ENCODE results near the gene FILIP1. TPM values are rescaled to one million over a fixed set of nuclear protein-coding genes. Genes with fewer than 3 reads are reported as not detected.
A peak's percentile ranks its signal among the peaks of the same experiment; 100 is the strongest.

FILIP1 gene
- total RNA-seq, 1 donor from 2014 or later = 2.0 TPM

DNA sequence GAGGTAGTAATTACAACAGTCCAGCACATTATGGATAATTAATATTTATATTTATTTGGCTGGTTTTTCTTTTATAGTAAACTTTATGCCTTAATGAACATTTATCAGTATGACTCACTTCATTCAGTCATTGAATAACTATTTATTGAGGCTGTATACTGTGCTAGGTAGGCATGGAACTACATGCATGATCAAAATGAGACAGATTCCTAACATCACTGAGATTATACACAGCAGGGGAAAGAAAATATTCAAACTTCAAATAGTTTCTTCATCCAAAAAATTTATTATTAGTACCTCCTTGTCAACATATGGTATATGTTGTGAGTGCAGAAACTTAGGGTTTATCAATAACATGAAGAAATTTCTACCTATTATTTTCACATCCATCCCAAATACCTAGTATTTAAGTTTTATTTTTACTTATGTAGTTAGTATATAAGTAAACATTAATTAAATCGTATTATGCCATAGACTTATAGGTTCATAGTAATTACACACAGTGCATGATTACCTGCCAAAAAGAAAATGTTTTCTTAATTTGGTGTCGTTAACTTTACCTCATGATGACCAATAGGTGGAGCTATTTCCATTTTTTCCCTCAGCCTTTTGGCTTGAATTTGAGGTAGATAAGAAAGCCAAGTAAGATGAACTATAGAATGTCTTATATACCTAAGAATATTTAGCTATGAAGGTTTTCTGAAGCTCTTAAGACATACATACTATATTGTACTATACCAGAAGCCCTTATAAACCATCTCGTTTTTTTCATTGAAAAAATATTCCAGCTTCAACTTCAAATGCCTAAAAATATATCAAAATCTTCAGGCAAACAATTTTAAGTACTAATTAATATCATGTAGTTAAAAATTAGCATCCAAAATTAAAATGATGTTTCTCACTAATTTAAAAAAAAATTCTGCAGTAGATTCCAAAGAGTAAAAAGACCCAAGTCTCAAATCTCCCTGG lies 196.5 kb downstream of the FILIP1 start:
- peak; percentile 42 for DNase-seq (ENCODE audit: low read depth)
- no peaks in the 10 kb centered on the region for H4K20me1 ChIP-seq (ENCODE audit: insufficient read depth, low read length)
- no peak overlapping the region for H3K27ac Mint-ChIP-seq (ENCODE audit: unreplicated experiment)
- H3K36me3 Mint-ChIP-seq (ENCODE audit: low read depth, unreplicated experiment) = no peaks in the 10 kb centered on the region
- H3K27me3 Mint-ChIP-seq (ENCODE audit: low read depth, unreplicated experiment) = no peaks in the 10 kb centered on the region
- no peaks in the 10 kb centered on the region for H3K9me3 ChIP-seq (ENCODE audit: insufficient read depth, low read depth, low read length)
- H3K9me3 Mint-ChIP-seq (ENCODE audit: unreplicated experiment) = no peaks in the 10 kb centered on the region
- H3K4me3 Mint-ChIP-seq (ENCODE audit: unreplicated experiment) = no peak overlapping the region
- no peak overlapping the region for H3K9ac ChIP-seq (ENCODE audit: low read length)
- no peaks in the 10 kb centered on the region for H3K36me3 ChIP-seq (ENCODE audit: insufficient read depth, low read length)
- peaks cover 3% of the 10 kb centered on the region for H3K27me3 ChIP-seq (ENCODE audit: insufficient read depth, low read length)
- no peaks in the 10 kb centered on the region for H3K79me2 ChIP-seq (ENCODE audit: insufficient read depth, low read length)
- no peak overlapping the region for H2AFZ ChIP-seq (ENCODE audit: low read depth, low read length)
- no peaks in the 10 kb centered on the region for H3K4me1 ChIP-seq (ENCODE audit: insufficient read depth, low read length)
- FAIRE-seq = peak; percentile 69
- no peak overlapping the region for H3K4me2 ChIP-seq (ENCODE audit: low read length)
- TF ChIP-seq, protein P1, sequence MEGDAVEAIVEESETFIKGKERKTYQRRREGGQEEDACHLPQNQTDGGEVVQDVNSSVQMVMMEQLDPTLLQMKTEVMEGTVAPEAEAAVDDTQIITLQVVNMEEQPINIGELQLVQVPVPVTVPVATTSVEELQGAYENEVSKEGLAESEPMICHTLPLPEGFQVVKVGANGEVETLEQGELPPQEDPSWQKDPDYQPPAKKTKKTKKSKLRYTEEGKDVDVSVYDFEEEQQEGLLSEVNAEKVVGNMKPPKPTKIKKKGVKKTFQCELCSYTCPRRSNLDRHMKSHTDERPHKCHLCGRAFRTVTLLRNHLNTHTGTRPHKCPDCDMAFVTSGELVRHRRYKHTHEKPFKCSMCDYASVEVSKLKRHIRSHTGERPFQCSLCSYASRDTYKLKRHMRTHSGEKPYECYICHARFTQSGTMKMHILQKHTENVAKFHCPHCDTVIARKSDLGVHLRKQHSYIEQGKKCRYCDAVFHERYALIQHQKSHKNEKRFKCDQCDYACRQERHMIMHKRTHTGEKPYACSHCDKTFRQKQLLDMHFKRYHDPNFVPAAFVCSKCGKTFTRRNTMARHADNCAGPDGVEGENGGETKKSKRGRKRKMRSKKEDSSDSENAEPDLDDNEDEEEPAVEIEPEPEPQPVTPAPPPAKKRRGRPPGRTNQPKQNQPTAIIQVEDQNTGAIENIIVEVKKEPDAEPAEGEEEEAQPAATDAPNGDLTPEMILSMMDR (IDR thresholded peaks at IDR 0.05; ENCODE audit: insufficient read depth, low read depth, low read length) = peak; percentile 77
- no peak for TF ChIP-seq EZH2 (IDR thresholded peaks at IDR 0.05; ENCODE audit: insufficient read depth, low read length)
- H3K4me1 Mint-ChIP-seq (ENCODE audit: low read depth, unreplicated experiment) = no peaks in the 10 kb centered on the region
- H3K27ac ChIP-seq (ENCODE audit: low read depth, low read length) = no peak overlapping the region
- H3K4me3 ChIP-seq (ENCODE audit: insufficient read depth, low read depth, low read length) = no peak overlapping the region

DNA sequence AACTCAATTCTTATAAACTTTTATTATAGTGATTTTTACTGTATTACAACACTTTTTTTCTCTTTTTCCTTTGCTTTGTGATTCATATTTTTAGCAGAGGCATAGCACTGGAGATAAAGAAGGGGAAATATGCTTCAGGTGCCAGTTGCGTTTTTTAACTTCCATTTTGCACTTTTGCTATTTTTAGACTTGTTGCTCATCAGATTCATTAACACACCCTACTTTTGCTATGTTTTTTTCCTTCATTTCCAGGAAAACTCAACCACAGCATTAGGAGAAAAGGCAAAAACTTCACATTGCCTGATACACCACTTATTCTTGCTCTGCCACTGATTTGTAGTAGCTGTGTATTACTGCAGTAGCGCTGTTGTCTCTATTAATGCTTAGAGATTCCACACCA lies 201.0 kb downstream of the FILIP1 start:
- Histone ChIP-seq H3K9me3 (ENCODE audit: insufficient read depth, low read depth, low read length) (no peaks in the 10 kb centered on the region), H3K27ac (ENCODE audit: low read depth, low read length) (no peak overlapping the region), H4K20me1 (ENCODE audit: insufficient read depth, low read length) (no peaks in the 10 kb centered on the region), H3K4me1 (ENCODE audit: insufficient read depth, low read length) (no peaks in the 10 kb centered on the region), H3K9ac (ENCODE audit: low read length) (no peak overlapping the region), H3K79me2 (ENCODE audit: insufficient read depth, low read length) (no peaks in the 10 kb centered on the region), H3K4me2 (ENCODE audit: low read length) (no peak overlapping the region), H3K36me3 (ENCODE audit: insufficient read depth, low read length) (no peaks in the 10 kb centered on the region), H3K4me3 (ENCODE audit: insufficient read depth, low read depth, low read length) (no peak overlapping the region), H3K27me3 (ENCODE audit: insufficient read depth, low read length) (no peaks in the 10 kb centered on the region), H2AFZ (ENCODE audit: low read depth, low read length) (no peak overlapping the region)
- no peaks in the 10 kb centered on the region for H3K9me3 Mint-ChIP-seq (ENCODE audit: unreplicated experiment)
- FAIRE-seq (no peak), DNase-seq (ENCODE audit: low read depth) (no peak)
- H3K27ac Mint-ChIP-seq (ENCODE audit: unreplicated experiment) = no peak overlapping the region
- TF ChIP-seq EZH2 (IDR thresholded peaks at IDR 0.05; ENCODE audit: insufficient read depth, low read length) = no peak
- TF ChIP-seq, protein P1 (IDR thresholded peaks at IDR 0.05; ENCODE audit: insufficient read depth, low read depth, low read length) = no peak
- no peaks in the 10 kb centered on the region for H3K27me3 Mint-ChIP-seq (ENCODE audit: low read depth, unreplicated experiment)
- peaks cover 13% of the 10 kb centered on the region for H3K4me1 Mint-ChIP-seq (ENCODE audit: low read depth, unreplicated experiment)
- no peak overlapping the region for H3K4me3 Mint-ChIP-seq (ENCODE audit: unreplicated experiment)
- no peaks in the 10 kb centered on the region for H3K36me3 Mint-ChIP-seq (ENCODE audit: low read depth, unreplicated experiment)

DNA sequence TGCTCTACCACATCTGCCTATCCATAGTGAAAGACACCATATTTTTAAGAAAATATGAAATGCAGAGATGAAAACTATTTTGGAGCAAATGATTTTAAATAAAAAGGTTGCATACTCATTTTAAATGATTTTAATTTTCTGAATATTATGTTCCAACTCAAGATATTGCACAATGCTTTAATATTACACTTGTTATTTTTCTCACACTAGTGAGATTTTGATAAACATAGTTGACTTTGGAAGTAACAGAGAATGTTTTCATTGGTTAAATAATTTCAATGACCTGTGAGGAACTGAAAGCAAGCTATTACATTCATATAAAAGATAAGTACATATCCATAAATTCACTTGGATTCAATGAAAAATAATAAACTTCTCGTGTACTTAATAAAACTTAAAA lies 201.9 kb downstream of the FILIP1 start:
- peaks cover 13% of the 10 kb centered on the region for H3K4me1 Mint-ChIP-seq (ENCODE audit: low read depth, unreplicated experiment)
- Histone ChIP-seq H2AFZ (ENCODE audit: low read depth, low read length) (no peak overlapping the region), H3K4me2 (ENCODE audit: low read length) (no peak overlapping the region), H3K9ac (ENCODE audit: low read length) (no peak overlapping the region), H3K36me3 (ENCODE audit: insufficient read depth, low read length) (no peaks in the 10 kb centered on the region), H3K9me3 (ENCODE audit: insufficient read depth, low read depth, low read length) (no peaks in the 10 kb centered on the region), H3K4me3 (ENCODE audit: insufficient read depth, low read depth, low read length) (no peak overlapping the region), H3K79me2 (ENCODE audit: insufficient read depth, low read length) (no peaks in the 10 kb centered on the region), H3K27me3 (ENCODE audit: insufficient read depth, low read length) (no peaks in the 10 kb centered on the region), H3K4me1 (ENCODE audit: insufficient read depth, low read length) (no peaks in the 10 kb centered on the region), H3K27ac (ENCODE audit: low read depth, low read length) (no peak overlapping the region), H4K20me1 (ENCODE audit: insufficient read depth, low read length) (no peaks in the 10 kb centered on the region)
- no peaks in the 10 kb centered on the region for H3K9me3 Mint-ChIP-seq (ENCODE audit: unreplicated experiment)
- no peaks in the 10 kb centered on the region for H3K36me3 Mint-ChIP-seq (ENCODE audit: low read depth, unreplicated experiment)
- TF ChIP-seq, protein P1 (IDR thresholded peaks at IDR 0.05; ENCODE audit: insufficient read depth, low read depth, low read length) = no peak
- TF ChIP-seq EZH2 (IDR thresholded peaks at IDR 0.05; ENCODE audit: insufficient read depth, low read length) = no peak
- no peak overlapping the region for H3K27ac Mint-ChIP-seq (ENCODE audit: unreplicated experiment)
- no peaks in the 10 kb centered on the region for H3K27me3 Mint-ChIP-seq (ENCODE audit: low read depth, unreplicated experiment)
- FAIRE-seq (no peak), DNase-seq (ENCODE audit: low read depth) (no peak)
- no peak overlapping the region for H3K4me3 Mint-ChIP-seq (ENCODE audit: unreplicated experiment)
